SK-N-SH treated with all-trans-retinoic acid at 6 μM for 48 hours (cell line): Measurements from ENCODE around the gene PPFIA1.

Experiments used
- ISL1 ChIP-seq: fragments of 250-450 bp; sonication (Bioruptor Pico); IDR thresholded peaks from 2 replicates; pipeline ENCODE4 v2.1.2; 2022; ENCODE audit warnings: mild to moderate bottlenecking, moderate library complexity
- SNAI2 ChIP-seq: fragments of 250-450 bp; sonication (Bioruptor Pico); IDR thresholded peaks from 2 replicates; pipeline ENCODE4 v1.5.0; 2020; ENCODE audit warnings: mild to moderate bottlenecking, moderate library complexity
- ZNF8 ChIP-seq: fragments of 450-650 bp; formaldehyde crosslinking; IDR thresholded peaks from 2 replicates; pipeline ENCODE4 v1.5.0; 2020; ENCODE audit warnings: mild to moderate bottlenecking, moderate library complexity
- TF ChIP-seq, protein P1 (sequence below): fragments of 250-450 bp; sonication (Bioruptor Pico); IDR thresholded peaks from 2 replicates; pipeline ENCODE4 v1.5.1; 2020; ENCODE audit warnings: low read depth, mild to moderate bottlenecking, moderate library complexity
- TF ChIP-seq, protein P2 (sequence below): fragments of 250-450 bp; sonication (Bioruptor Pico); IDR thresholded peaks from 2 replicates; pipeline ENCODE4 v1.8.0; 2020; ENCODE audit warnings: mild to moderate bottlenecking, moderate library complexity, borderline replicate concordance
- TF ChIP-seq, protein P3 (sequence below): fragments of 250-450 bp; sonication (Bioruptor Pico); IDR thresholded peaks from 2 replicates; pipeline ENCODE4 v1.5.0; 2020; ENCODE audit warnings: mild to moderate bottlenecking, moderate library complexity
- TF ChIP-seq, protein P4 (sequence below): fragments of 250-450 bp; sonication (Bioruptor Pico); IDR thresholded peaks from 2 replicates; pipeline ENCODE4 v1.8.0; 2021; ENCODE audit warnings: low read depth, mild to moderate bottlenecking, moderate library complexity, borderline replicate concordance

DNA sequence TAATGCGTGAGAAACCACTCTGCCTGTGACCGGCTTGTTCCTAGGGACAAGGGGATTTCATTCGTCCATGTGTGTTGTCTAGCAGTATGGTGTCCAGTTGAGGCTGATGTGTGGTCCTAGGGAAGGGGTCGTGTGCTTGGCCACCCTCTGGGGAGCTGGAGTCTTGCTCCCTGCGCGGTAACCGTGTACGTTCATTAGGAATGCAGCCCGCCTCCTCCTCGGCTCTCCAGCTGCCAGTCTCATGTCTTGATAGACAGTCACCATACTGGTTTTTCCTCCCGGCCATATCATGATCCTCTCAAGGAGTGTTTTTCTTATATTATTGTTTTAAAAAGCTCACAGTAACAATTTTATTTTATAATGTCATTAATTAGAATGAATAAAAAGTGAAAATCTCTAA, 133.8 kb downstream of the PPFIA1 start:
- TF ChIP-seq ZNF8 (no peak), ISL1 (CRISPR knock-in tag) (no peak), SNAI2 (CRISPR knock-in tag) (no peak)
- TF ChIP-seq, protein P1, sequence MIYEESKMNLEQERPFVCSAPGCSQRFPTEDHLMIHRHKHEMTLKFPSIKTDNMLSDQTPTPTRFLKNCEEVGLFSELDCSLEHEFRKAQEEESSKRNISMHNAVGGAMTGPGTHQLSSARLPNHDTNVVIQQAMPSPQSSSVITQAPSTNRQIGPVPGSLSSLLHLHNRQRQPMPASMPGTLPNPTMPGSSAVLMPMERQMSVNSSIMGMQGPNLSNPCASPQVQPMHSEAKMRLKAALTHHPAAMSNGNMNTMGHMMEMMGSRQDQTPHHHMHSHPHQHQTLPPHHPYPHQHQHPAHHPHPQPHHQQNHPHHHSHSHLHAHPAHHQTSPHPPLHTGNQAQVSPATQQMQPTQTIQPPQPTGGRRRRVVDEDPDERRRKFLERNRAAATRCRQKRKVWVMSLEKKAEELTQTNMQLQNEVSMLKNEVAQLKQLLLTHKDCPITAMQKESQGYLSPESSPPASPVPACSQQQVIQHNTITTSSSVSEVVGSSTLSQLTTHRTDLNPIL = no peak
- TF ChIP-seq, protein P2, sequence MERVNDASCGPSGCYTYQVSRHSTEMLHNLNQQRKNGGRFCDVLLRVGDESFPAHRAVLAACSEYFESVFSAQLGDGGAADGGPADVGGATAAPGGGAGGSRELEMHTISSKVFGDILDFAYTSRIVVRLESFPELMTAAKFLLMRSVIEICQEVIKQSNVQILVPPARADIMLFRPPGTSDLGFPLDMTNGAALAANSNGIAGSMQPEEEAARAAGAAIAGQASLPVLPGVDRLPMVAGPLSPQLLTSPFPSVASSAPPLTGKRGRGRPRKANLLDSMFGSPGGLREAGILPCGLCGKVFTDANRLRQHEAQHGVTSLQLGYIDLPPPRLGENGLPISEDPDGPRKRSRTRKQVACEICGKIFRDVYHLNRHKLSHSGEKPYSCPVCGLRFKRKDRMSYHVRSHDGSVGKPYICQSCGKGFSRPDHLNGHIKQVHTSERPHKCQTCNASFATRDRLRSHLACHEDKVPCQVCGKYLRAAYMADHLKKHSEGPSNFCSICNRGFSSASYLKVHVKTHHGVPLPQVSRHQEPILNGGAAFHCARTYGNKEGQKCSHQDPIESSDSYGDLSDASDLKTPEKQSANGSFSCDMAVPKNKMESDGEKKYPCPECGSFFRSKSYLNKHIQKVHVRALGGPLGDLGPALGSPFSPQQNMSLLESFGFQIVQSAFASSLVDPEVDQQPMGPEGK (CRISPR knock-in tag) = no peak
- TF ChIP-seq, protein P3, sequence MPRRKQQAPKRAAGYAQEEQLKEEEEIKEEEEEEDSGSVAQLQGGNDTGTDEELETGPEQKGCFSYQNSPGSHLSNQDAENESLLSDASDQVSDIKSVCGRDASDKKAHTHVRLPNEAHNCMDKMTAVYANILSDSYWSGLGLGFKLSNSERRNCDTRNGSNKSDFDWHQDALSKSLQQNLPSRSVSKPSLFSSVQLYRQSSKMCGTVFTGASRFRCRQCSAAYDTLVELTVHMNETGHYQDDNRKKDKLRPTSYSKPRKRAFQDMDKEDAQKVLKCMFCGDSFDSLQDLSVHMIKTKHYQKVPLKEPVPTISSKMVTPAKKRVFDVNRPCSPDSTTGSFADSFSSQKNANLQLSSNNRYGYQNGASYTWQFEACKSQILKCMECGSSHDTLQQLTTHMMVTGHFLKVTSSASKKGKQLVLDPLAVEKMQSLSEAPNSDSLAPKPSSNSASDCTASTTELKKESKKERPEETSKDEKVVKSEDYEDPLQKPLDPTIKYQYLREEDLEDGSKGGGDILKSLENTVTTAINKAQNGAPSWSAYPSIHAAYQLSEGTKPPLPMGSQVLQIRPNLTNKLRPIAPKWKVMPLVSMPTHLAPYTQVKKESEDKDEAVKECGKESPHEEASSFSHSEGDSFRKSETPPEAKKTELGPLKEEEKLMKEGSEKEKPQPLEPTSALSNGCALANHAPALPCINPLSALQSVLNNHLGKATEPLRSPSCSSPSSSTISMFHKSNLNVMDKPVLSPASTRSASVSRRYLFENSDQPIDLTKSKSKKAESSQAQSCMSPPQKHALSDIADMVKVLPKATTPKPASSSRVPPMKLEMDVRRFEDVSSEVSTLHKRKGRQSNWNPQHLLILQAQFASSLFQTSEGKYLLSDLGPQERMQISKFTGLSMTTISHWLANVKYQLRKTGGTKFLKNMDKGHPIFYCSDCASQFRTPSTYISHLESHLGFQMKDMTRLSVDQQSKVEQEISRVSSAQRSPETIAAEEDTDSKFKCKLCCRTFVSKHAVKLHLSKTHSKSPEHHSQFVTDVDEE (CRISPR knock-in tag) = no peak
- TF ChIP-seq, protein P4, sequence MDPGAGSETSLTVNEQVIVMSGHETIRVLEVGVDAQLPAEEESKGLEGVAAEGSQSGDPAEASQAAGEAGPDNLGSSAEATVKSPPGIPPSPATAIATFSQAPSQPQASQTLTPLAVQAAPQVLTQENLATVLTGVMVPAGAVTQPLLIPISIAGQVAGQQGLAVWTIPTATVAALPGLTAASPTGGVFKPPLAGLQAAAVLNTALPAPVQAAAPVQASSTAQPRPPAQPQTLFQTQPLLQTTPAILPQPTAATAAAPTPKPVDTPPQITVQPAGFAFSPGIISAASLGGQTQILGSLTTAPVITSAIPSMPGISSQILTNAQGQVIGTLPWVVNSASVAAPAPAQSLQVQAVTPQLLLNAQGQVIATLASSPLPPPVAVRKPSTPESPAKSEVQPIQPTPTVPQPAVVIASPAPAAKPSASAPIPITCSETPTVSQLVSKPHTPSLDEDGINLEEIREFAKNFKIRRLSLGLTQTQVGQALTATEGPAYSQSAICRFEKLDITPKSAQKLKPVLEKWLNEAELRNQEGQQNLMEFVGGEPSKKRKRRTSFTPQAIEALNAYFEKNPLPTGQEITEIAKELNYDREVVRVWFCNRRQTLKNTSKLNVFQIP (CRISPR knock-in tag) = no peak
